Hematopoietic multipotent progenitor cell (in vitro differentiated cells): Measurements from ENCODE around the gene TSC22D3. TPM values are rescaled to one million over a fixed set of nuclear protein-coding genes. Genes with fewer than 3 reads are reported as not detected.

Experiments
- DNase-seq, 3 donors: peaks; one replicate each; pipeline ENCODE4 v3.0.0-alpha.2; 2011 to 2015; ENCODE audit warnings: low read depth in 2 of 3, low spot score in 2 of 3
- total RNA-seq: library from RNA; depleted of rRNA; stranded (reverse); fragments of >200 nt; gene quantifications from one replicate; pipeline ENCODE4 v1.2.3, GENCODE V29; 2012

Gene TSC22D3
- total RNA-seq, 1 donor, result 347 TPM

DNA sequence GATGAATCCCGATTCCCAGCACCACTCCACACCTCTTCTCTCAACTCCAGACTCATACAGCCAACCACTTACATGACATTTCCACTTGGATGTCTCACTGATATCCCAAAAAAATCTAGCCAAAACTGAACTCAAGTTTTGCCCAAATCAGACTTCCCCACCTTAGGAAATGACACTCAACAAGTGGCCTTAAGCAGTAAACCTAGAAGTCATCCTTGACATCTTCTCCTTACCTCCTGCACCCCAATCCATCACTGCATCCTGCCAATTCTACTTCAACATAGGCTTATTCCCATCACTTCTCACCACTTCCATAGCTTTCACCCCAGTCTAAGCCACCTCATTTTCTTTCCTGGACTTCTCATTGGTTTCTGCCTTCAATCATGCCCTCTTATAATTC, 108.2 kb downstream of the TSC22D3 start:
- no peak for DNase-seq

DNA sequence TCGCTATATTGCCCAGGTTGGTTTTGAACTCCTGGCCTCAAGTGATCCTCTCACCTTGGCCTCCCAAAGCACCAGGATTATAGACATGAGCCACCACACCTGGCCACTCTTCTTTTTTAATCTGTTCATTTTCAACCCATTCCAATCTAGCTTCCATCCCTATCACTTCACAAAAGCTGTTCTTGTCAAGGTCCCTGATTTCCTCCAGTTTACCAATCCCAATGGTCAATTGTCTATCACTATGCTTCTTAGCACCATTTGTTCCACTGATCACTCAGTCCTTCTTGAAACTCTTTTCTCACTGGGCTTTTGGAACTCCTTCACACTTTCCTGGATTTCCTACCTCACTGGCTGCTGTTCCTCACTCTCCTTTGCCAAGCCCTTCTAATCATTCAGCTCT, 108.7 kb downstream of the TSC22D3 start:
- DNase-seq, result no peak

Other genes starting within 250 kb of the TSC22D3 start
- gene PRPS1, start 147.3 kb downstream of the TSC22D3 start, total RNA-seq, result 38.5 TPM
- under 0.01 TPM for gene NCBP2L, start 1.9 kb upstream of the TSC22D3 start, total RNA-seq
- 0.54 TPM for gene MID2, start 50.1 kb upstream of the TSC22D3 start, total RNA-seq
- gene TEX13B, start 206.6 kb upstream of the TSC22D3 start, total RNA-seq, result not detected